GM23338 (cell line): ENCODE results near the gene ZBTB20. TPM values are rescaled to one million over a fixed set of nuclear protein-coding genes. Genes with fewer than 3 reads are reported as not detected.

Experiments used
- ATAC-seq: fragments of 200-7000 bp; cut with Tn5 transposase; 3 replicates; pipeline ENCODE4 v1.9.1; 2020
- DNase-seq: peaks from one replicate; pipeline ENCODE4 v3.0.0-alpha.2; 2015; ENCODE audit warnings: low spot score
- H2AFZ ChIP-seq: fragments of 200-600 bp; sonication (generic); 2 replicates; pipeline ENCODE4 v1.8.0; 2016; ENCODE audit warnings: antibody characterized with exemption, mild to moderate bottlenecking, moderate library complexity
- H3F3A ChIP-seq: fragments of 200-600 bp; sonication (generic); replicated peaks from 2 replicates; pipeline ENCODE4 v1.8.0; 2017; ENCODE audit warnings: antibody characterized with exemption, mixed run types, low read depth
- H3K27ac ChIP-seq: fragments of 200-600 bp; sonication (generic); 2 replicates; pipeline ENCODE4 v1.6.1; 2016; ENCODE audit warnings: low read depth
- H3K27me3 ChIP-seq: fragments of 200-600 bp; sonication (generic); 2 replicates; pipeline ENCODE4 v1.8.0; 2016; ENCODE audit warnings: mild to moderate bottlenecking, mixed run types, moderate library complexity; ENCODE audit not compliant: insufficient read depth
- H3K36me3 ChIP-seq: fragments of 200-600 bp; sonication (generic); 2 replicates; pipeline ENCODE4 v1.8.0; 2016; ENCODE audit warnings: mild to moderate bottlenecking; ENCODE audit not compliant: insufficient read depth
- H3K4me1 ChIP-seq: fragments of 200-600 bp; sonication (generic); 2 replicates; pipeline ENCODE4 v1.8.0; 2016; ENCODE audit warnings: mild to moderate bottlenecking, moderate library complexity; ENCODE audit not compliant: insufficient read depth
- H3K4me2 ChIP-seq: fragments of 200-600 bp; sonication (generic); 2 replicates; pipeline ENCODE4 v1.7.1; 2017; ENCODE audit warnings: mixed run types
- H3K4me3 ChIP-seq: fragments of 200-600 bp; sonication (generic); 2 replicates; pipeline ENCODE4 v1.6.1; 2016; ENCODE audit warnings: mixed run types
- H3K79me2 ChIP-seq: fragments of 200-600 bp; sonication (generic); replicated peaks from 2 replicates; pipeline ENCODE4 v1.8.0; 2017; ENCODE audit warnings: mild to moderate bottlenecking; ENCODE audit not compliant: insufficient read depth
- H3K9me2 ChIP-seq: fragments of 200-600 bp; sonication (generic); 2 replicates; pipeline ENCODE4 v1.8.0; 2017; ENCODE audit not compliant: insufficient read depth
- H4K20me1 ChIP-seq: fragments of 200-600 bp; sonication (generic); replicated peaks from 2 replicates; pipeline ENCODE4 v1.8.0; 2017; ENCODE audit warnings: mild to moderate bottlenecking; ENCODE audit not compliant: insufficient read depth
- H3K27ac Mint-ChIP-seq: 2 replicates; pipeline ENCODE4 v1.8.0; 2020; ENCODE audit warnings: inconsistent platforms, mild to moderate bottlenecking, moderate library complexity, mixed read lengths
- H3K27me3 Mint-ChIP-seq: 3 replicates; pipeline ENCODE4 v1.8.0; 2022; ENCODE audit warnings: low read depth, mild to moderate bottlenecking, moderate library complexity, mixed read lengths, inconsistent platforms; ENCODE audit not compliant: insufficient read depth, poor library complexity
- H3K36me3 Mint-ChIP-seq: 3 replicates; pipeline ENCODE4 v1.8.0; 2021; ENCODE audit warnings: low read depth, mild to moderate bottlenecking, inconsistent platforms, moderate library complexity, mixed read lengths
- H3K4me1 Mint-ChIP-seq: 3 replicates; pipeline ENCODE4 v1.8.0; 2020; ENCODE audit warnings: mild to moderate bottlenecking, inconsistent platforms, mixed read lengths
- H3K4me3 Mint-ChIP-seq: 3 replicates; pipeline ENCODE4 v1.8.0; 2021; ENCODE audit warnings: moderate library complexity, mild to moderate bottlenecking, inconsistent platforms, mixed read lengths
- H3K9me3 Mint-ChIP-seq: 3 replicates; pipeline ENCODE4 v1.8.0; 2020; ENCODE audit warnings: moderate library complexity, mild to moderate bottlenecking, inconsistent platforms, mixed read lengths
- CREB1 ChIP-seq: fragments of 250-450 bp; sonication (Bioruptor Pico); IDR thresholded peaks from 2 replicates; pipeline ENCODE4 v1.5.0; 2020; ENCODE audit warnings: low read depth, mild to moderate bottlenecking, moderate library complexity
- CTCF ChIP-seq, 2 experiments: fragments of 200-600 bp in 1 of 2; sonication (generic) in 1 of 2; conservative IDR thresholded peaks; 2 replicates each; pipeline versions ENCODE4 v1.5.1 to v1.6.1; 2016 to 2017; ENCODE audit warnings: antibody characterized with exemption in 2 of 2, low read depth in 2 of 2, mild to moderate bottlenecking in 2 of 2, moderate library complexity in 1 of 2
- ETS1 ChIP-seq: IDR thresholded peaks from 2 replicates; pipeline ENCODE4 v1.6.1; 2016; ENCODE audit warnings: antibody characterized with exemption
- EZH2 ChIP-seq: fragments of 200-600 bp; sonication (generic); IDR thresholded peaks from one replicate; pipeline ENCODE4 v1.8.0; 2017; ENCODE audit warnings: antibody characterized with exemption, mild to moderate bottlenecking, low read depth; ENCODE audit not compliant: unreplicated experiment
- EZH2phosphoT487 ChIP-seq: fragments of 200-600 bp; sonication (generic); IDR thresholded peaks from one replicate; pipeline ENCODE4 v1.8.1; 2018; ENCODE audit warnings: antibody characterized with exemption; ENCODE audit not compliant: unreplicated experiment
- JUNB ChIP-seq: IDR thresholded peaks from one replicate; pipeline ENCODE4 v1.6.1; 2016; ENCODE audit warnings: antibody characterized with exemption; ENCODE audit not compliant: unreplicated experiment
- NANOG ChIP-seq: IDR thresholded peaks from 2 replicates; pipeline ENCODE4 v1.6.1; 2016; ENCODE audit warnings: antibody characterized with exemption, borderline replicate concordance
- POLR2AphosphoS5 ChIP-seq: IDR thresholded peaks from 2 replicates; pipeline ENCODE4 v1.6.1; 2016; ENCODE audit warnings: antibody characterized with exemption, low read depth
- REST ChIP-seq: IDR thresholded peaks from one replicate; pipeline ENCODE4 v1.6.1; 2018; ENCODE audit warnings: antibody characterized with exemption; ENCODE audit not compliant: unreplicated experiment
- STAT1 ChIP-seq: IDR thresholded peaks from one replicate; pipeline ENCODE4 v1.6.1; 2016; ENCODE audit warnings: antibody characterized with exemption; ENCODE audit not compliant: unreplicated experiment
- ZNF114 ChIP-seq: fragments of 250-450 bp; sonication (Bioruptor Pico); IDR thresholded peaks from 2 replicates; pipeline ENCODE4 v1.5.0; 2020; ENCODE audit warnings: mild to moderate bottlenecking, moderate library complexity
- ZNF331 ChIP-seq: fragments of 250-450 bp; sonication (Bioruptor Pico); IDR thresholded peaks from 2 replicates; pipeline ENCODE4 v1.5.0; 2020; ENCODE audit warnings: low read depth, mild to moderate bottlenecking, moderate library complexity
- polyA plus RNA-seq: library from polyadenylated mRNA; unstranded; fragments of >200 nt; fragmentation: Nextera tagmentation; extraction: Ambion mirVana; gene quantifications from 2 replicates; pipeline ENCODE4 v1.2.1, GENCODE V29; 2016
- total RNA-seq: library from RNA; depleted of rRNA; stranded (reverse); fragments of >200 nt; shearing (Covaris generic); gene quantifications from 2 replicates; pipeline ENCODE4 v1.2.3, GENCODE V29; 2014

Gene ZBTB20
- total and polyA plus RNA-seq, 2 experiments from 2014 or later: 2.0 to 3.3 TPM

GRCh38 chr3:115151921-115152320 is 4.8 kb upstream of the ZBTB20 start (continued):
- TF ChIP-seq NANOG (no peak), ZNF331 (no peak), POLR2AphosphoS5 (no peak), REST (no peak), CTCF (conservative IDR thresholded peaks at IDR 0.05; ENCODE audit: low read depth in 2 of 2) (no peak), EZH2 (no peak)

- H3K36me3 Mint-ChIP-seq: no peaks in the 10 kb centered on the region
- Histone ChIP-seq H2AFZ (peak overlapping the region; percentile 87), H3K4me1 (peaks cover 8% of the 10 kb centered on the region), H3K27me3 (no peaks in the 10 kb centered on the region), H3K4me2 (peak overlapping the region; percentile 91), H3K36me3 (no peaks in the 10 kb centered on the region), H4K20me1 (no peaks in the 10 kb centered on the region), H3K27ac (peak overlapping the region; percentile 41; the same call in 1 of the 2 replicates), H3K79me2 (peaks cover 6% of the 10 kb centered on the region; the same call in 1 of the 2 replicates), H3K9me2 (no peaks in the 10 kb centered on the region), H3K4me3 (peak overlapping the region; percentile 77), H3F3A (no peaks in the 10 kb centered on the region)
- H3K9me3 Mint-ChIP-seq: no peaks in the 10 kb centered on the region
- no peak for DNase-seq
- peaks cover 3% of the 10 kb centered on the region; the same call in 2 of the 3 replicates for H3K4me1 Mint-ChIP-seq
- ATAC-seq: no peak
- peaks cover 8% of the 10 kb centered on the region for H3K27me3 Mint-ChIP-seq
- peak overlapping the region; percentile 96 for H3K27ac Mint-ChIP-seq
- H3K4me3 Mint-ChIP-seq: peak overlapping the region; percentile 86
- TF ChIP-seq CTCF (conservative IDR thresholded peaks at IDR 0.05; ENCODE audit: low read depth in 2 of 2): no peak
- no peak for TF ChIP-seq JUNB
- TF ChIP-seq NANOG: no peak
- no peak for TF ChIP-seq ZNF331
- TF ChIP-seq CREB1 (CRISPR knock-in tag): no peak
- TF ChIP-seq STAT1: no peak
- no peak for TF ChIP-seq REST
- TF ChIP-seq POLR2AphosphoS5: no peak; the same call in 1 of the 2 replicates
- TF ChIP-seq EZH2phosphoT487: no peak
- no peak for TF ChIP-seq ZNF114 (CRISPR knock-in tag)
- no peak for TF ChIP-seq ETS1
Measured at GRCh38 chr3:115148142-115148790, 1.2 kb upstream of the ZBTB20 start.
